Fibroblast of lung (primary cell): Measurements from ENCODE around the gene ARSA.

Experiments
- EZH2 ChIP-seq: IDR thresholded peaks from 2 replicates; pipeline ENCODE4 v1.5.1; 2012; ENCODE audit warnings: low read length, control low read depth, mild to moderate bottlenecking; ENCODE audit errors: missing control alignments
- TF ChIP-seq, protein P1 (sequence below), 2 donors: IDR thresholded peaks in 1 of 2; conservative IDR thresholded peaks in 1 of 2; 1 replicate in 1 of 2; 2 replicates in 1 of 2; pipeline ENCODE4 v1.5.1; 2011 to 2012; ENCODE audit warnings: low read length in 2 of 2, control low read depth in 1 of 2, inconsistent platforms in 1 of 2, low read depth in 1 of 2, mild to moderate bottlenecking in 1 of 2

DNA sequence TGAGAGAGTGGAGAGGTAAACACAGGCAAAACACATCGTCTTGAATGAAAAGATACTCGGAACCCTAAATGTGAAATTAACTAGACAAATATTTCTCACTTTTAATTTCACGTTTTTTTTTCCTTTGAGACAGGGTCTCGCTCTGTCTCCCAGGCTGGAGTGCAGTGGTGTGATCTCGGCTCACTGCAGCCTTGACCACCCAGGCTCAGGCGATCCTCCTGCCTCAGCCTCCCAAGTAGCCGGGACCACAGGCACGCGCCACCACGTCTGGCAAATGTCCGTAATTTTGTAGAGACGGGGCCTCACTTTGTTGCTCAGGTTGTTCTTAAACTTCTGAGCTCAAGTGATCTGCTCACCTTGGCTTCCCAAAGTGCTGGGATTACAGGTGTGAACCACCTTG lies 37.3 kb upstream of the ARSA start:
- TF ChIP-seq, protein P1, sequence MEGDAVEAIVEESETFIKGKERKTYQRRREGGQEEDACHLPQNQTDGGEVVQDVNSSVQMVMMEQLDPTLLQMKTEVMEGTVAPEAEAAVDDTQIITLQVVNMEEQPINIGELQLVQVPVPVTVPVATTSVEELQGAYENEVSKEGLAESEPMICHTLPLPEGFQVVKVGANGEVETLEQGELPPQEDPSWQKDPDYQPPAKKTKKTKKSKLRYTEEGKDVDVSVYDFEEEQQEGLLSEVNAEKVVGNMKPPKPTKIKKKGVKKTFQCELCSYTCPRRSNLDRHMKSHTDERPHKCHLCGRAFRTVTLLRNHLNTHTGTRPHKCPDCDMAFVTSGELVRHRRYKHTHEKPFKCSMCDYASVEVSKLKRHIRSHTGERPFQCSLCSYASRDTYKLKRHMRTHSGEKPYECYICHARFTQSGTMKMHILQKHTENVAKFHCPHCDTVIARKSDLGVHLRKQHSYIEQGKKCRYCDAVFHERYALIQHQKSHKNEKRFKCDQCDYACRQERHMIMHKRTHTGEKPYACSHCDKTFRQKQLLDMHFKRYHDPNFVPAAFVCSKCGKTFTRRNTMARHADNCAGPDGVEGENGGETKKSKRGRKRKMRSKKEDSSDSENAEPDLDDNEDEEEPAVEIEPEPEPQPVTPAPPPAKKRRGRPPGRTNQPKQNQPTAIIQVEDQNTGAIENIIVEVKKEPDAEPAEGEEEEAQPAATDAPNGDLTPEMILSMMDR (conservative IDR thresholded peaks at IDR 0.05 in 1 of 2, IDR thresholded peaks at IDR 0.05 in 1 of 2; ENCODE audit: low read depth in 1 of 2, low read length in 2 of 2), result no peak
- TF ChIP-seq EZH2, result no peak
